Kidney epithelial cell (primary cell): ENCODE measurements around the gene SLC32A1. TPM values are rescaled to one million over a fixed set of nuclear protein-coding genes. Genes with fewer than 3 reads are reported as not detected.
A peak's percentile ranks its signal among the peaks of the same experiment; 100 is the strongest.

ENCODE experiments used
- DNase-seq: peaks from one replicate; pipeline ENCODE4 v3.0.0-alpha.2; 2010; ENCODE audit warnings: low read depth
- H3K27me3 ChIP-seq: 2 replicates; pipeline ENCODE4 v1.6.0; 2011; ENCODE audit warnings: low read length; ENCODE audit not compliant: control insufficient read depth, insufficient read depth
- H3K36me3 ChIP-seq: 2 replicates; pipeline ENCODE4 v1.5.1; 2011; ENCODE audit warnings: low read length; ENCODE audit not compliant: control insufficient read depth, insufficient read depth
- H3K4me3 ChIP-seq: 2 replicates; pipeline ENCODE4 v1.5.1; 2011; ENCODE audit warnings: low read depth, mild to moderate bottlenecking, control low read depth, low read length
- total RNA-seq: library from RNA; depleted of rRNA; stranded (reverse); fragments of >200 nt; gene quantifications from 2 replicates; pipeline ENCODE4 v1.2.3, GENCODE V29; 2015
- TF ChIP-seq, protein P1 (sequence below): IDR thresholded peaks from 2 replicates; pipeline ENCODE4 v1.5.1; 2011; ENCODE audit warnings: mild to moderate bottlenecking, moderate library complexity, low read length, control low read depth, inconsistent platforms; ENCODE audit not compliant: insufficient read depth, poor library complexity, severe bottlenecking

Gene SLC32A1
- total RNA-seq, 1 donor from 2014 or later, result not detected

DNA sequence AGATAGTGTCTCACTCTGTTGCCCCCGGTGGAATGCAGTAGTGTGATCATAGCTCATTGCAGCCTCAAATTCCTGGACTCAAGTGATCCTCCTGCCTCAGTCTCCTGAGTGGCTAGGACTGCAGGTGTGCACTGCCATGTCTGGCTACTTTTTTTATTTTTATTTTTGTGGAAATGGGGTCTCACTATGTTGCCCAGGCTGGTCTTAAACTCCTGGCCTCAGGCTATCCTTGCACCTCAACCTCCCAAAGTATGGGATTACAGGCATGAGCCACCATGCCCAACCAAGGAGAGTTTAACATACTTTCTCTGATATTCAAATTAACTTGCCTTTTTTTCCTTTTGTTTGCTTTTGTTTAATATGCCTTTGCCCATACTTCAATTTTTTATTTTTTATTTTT lies 13.6 kb downstream of the SLC32A1 start:
- TF ChIP-seq, protein P1, sequence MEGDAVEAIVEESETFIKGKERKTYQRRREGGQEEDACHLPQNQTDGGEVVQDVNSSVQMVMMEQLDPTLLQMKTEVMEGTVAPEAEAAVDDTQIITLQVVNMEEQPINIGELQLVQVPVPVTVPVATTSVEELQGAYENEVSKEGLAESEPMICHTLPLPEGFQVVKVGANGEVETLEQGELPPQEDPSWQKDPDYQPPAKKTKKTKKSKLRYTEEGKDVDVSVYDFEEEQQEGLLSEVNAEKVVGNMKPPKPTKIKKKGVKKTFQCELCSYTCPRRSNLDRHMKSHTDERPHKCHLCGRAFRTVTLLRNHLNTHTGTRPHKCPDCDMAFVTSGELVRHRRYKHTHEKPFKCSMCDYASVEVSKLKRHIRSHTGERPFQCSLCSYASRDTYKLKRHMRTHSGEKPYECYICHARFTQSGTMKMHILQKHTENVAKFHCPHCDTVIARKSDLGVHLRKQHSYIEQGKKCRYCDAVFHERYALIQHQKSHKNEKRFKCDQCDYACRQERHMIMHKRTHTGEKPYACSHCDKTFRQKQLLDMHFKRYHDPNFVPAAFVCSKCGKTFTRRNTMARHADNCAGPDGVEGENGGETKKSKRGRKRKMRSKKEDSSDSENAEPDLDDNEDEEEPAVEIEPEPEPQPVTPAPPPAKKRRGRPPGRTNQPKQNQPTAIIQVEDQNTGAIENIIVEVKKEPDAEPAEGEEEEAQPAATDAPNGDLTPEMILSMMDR, result no peak
- Histone ChIP-seq H3K27me3 (peaks cover 16% of the 10 kb centered on the region), H3K36me3 (no peaks in the 10 kb centered on the region), H3K4me3 (no peak overlapping the region)
- DNase-seq, result no peak

DNA sequence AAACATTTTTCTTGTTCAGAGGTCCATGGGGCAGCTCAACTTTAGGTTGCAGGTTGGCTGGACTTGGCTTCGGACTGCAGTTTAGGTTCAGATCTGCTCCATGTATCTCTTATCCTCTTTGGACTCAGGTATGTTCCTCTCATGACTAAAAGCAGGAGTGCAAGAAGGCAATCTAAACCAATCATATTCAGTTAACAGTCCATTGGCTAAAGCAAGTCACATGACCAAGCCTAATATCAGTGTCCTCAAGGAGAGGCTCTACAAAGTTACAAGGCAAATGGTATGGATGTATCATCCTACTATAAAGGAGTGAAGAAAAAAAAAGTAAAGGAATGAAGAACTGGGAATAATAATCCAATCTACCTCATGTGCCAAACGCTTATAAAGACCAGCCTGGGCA lies 21.5 kb downstream of the SLC32A1 start:
- Histone ChIP-seq H3K36me3 (no peaks in the 10 kb centered on the region), H3K27me3 (peaks cover 5% of the 10 kb centered on the region), H3K4me3 (no peak overlapping the region)
- TF ChIP-seq, protein P1, result no peak
- no peak for DNase-seq

DNA sequence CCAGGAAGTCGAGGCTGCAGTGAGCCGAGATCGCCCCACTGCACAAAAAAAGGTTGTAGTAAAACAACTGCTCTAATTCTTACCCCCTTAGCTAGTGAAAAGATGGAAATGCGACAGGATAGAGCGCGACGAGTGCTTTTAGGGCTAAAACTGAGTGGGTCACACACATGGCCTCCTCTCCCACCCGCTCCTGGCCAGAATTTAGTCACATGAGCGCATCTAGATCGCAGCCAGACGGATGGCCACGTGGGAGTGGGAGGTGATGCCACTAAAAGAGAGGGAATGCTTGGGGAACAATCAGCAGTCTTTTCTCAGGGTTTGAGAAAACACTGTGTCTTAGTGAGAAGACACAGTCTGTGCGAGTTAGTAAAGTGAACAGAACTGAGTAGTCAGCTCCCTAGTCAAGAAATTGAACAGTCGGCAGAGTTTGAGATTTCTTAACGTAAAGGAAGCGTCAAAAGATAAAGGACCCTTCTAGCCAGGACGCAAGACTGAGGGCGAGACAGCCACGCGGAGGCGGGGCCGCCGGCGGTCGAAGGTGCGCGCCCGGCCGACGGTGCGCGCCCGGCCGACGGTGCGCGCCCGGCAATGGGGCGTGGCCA lies 23.3 kb downstream of the SLC32A1 start:
- no peak for DNase-seq
- Histone ChIP-seq H3K27me3 (peaks cover under 1% of the 10 kb centered on the region), H3K4me3 (peak overlapping the region; percentile 31), H3K36me3 (no peaks in the 10 kb centered on the region)
- TF ChIP-seq, protein P1, result no peak

DNA sequence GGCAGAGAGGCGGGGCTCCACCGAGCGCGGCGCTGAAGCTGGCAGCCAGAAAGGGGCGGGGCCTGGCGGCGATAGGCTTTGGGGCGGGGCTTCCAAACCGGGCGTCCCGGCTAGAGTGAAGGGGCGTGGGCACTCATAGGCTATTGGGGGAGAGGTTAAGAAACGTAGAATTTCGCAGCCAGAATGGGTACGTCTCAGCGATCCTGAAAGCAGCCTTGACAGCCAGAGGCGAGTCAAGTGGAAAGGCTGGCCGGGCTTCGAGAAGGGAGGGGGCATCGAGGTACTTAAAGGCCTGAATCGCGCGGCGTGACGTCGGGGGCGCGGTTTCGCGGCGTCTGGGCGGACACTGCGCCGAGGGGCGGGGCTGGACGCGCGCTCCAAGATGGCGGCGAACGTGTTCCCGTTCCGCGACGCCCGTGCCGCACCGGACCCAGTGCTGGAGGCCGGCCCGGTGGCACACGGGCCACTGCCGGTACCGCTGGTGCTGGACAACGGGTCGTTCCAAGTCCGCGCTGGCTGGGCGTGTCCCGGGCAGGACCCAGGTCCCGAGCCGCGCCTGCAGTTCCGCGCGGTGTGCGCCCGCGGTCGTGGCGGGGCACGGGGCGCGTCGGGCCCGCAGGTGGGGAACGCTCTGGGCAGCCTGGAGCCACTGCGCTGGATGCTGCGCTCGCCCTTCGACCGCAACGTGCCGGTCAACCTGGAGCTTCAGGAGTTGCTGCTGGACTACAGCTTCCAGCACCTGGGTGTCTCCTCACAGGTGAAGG lies 24.0 kb downstream of the SLC32A1 start, which contains the start of gene ACTR5:
TSS of gene ACTR5 (plus strand) at position 364 of the 764 bp plus-strand sequence. CDS start at position 383, 19 bp downstream.
- H3K27me3 ChIP-seq, result no peaks in the 10 kb centered on the region
- no peaks in the 10 kb centered on the region for H3K36me3 ChIP-seq
- DNase-seq, result peak; percentile 31
- TF ChIP-seq, protein P1, result no peak
- peak within 1 kb of the TSS; percentile 96 for H3K4me3 ChIP-seq

DNA sequence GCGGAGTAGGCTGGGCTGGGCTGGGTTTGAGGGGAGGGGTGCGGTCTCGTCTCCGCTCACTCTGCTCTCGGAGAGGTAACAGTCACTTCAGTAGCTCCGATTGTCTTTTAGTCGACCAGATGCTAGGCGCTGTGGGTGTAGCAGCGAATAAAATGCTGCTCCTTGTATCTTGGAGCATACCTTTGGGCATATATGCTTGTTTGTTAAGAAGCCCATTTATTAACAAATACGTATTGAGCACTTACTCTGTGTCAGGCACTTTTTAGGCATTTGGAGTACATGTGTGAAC lies 24.5 kb downstream of the SLC32A1 start:
- DNase-seq, result no peak
- TF ChIP-seq, protein P1, result no peak
- Histone ChIP-seq H3K27me3 (no peaks in the 10 kb centered on the region), H3K36me3 (no peaks in the 10 kb centered on the region), H3K4me3 (peak overlapping the region; percentile 96)
